Astrocyte of the cerebellum (primary cell): ENCODE measurements around the gene ZBTB22.
"Not testable (repeated sequence)": the region's sequence is repeated elsewhere in the genome, so short reads cannot be mapped to it uniquely, and the experiment has no call there.

Experiments
- DNase-seq: peaks from one replicate; pipeline ENCODE4 v3.0.0-alpha.2; 2011; ENCODE audit warnings: low read depth
- H3K4me3 ChIP-seq: 2 replicates; pipeline ENCODE4 v1.5.1; 2011; ENCODE audit warnings: mild to moderate bottlenecking, low read depth, low read length, moderate library complexity
- in situ Hi-C: cut with HindIII; loops from 2 replicates; pipeline ENCODE4 v1.10.0; 2017; ENCODE audit warnings: low sequenced_read_pairs
- TF ChIP-seq, protein P1 (sequence below): IDR thresholded peaks from 2 replicates; pipeline ENCODE4 v1.5.1; 2012; ENCODE audit warnings: low read length, low read depth, moderate library complexity, mild to moderate bottlenecking; ENCODE audit errors: missing control alignments

The ZBTB22 gene

DNA sequence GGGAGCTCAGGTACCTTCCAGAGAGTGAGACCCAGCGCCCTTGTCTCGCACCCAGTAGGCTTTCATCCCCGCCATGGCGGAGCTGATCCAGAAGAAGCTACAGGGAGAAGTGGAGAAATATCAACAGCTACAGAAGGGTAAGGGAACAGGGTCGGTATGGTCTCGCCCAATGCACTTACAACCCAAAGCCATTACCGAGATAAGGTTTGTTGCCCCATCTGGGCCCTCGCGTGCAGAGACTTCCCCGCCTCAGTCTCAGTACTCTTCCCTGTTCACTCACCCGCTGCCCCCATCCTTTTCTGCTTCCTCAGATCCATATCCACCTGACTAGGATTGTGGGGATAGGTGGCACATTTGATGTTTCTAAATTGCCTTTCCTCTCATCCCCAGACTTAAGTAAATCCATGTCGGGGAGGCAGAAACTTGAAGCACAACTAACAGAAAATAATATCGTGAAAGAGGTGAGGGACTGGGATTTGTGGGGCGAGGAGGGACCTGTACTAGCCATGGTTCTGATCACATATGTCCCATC is 27.7 kb downstream of the ZBTB22 start:
- TF ChIP-seq, protein P1, sequence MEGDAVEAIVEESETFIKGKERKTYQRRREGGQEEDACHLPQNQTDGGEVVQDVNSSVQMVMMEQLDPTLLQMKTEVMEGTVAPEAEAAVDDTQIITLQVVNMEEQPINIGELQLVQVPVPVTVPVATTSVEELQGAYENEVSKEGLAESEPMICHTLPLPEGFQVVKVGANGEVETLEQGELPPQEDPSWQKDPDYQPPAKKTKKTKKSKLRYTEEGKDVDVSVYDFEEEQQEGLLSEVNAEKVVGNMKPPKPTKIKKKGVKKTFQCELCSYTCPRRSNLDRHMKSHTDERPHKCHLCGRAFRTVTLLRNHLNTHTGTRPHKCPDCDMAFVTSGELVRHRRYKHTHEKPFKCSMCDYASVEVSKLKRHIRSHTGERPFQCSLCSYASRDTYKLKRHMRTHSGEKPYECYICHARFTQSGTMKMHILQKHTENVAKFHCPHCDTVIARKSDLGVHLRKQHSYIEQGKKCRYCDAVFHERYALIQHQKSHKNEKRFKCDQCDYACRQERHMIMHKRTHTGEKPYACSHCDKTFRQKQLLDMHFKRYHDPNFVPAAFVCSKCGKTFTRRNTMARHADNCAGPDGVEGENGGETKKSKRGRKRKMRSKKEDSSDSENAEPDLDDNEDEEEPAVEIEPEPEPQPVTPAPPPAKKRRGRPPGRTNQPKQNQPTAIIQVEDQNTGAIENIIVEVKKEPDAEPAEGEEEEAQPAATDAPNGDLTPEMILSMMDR: no peak
- H3K4me3 ChIP-seq: peak overlapping the region; percentile 72
- in situ Hi-C loops: no loop called here
- DNase-seq: no peak

DNA sequence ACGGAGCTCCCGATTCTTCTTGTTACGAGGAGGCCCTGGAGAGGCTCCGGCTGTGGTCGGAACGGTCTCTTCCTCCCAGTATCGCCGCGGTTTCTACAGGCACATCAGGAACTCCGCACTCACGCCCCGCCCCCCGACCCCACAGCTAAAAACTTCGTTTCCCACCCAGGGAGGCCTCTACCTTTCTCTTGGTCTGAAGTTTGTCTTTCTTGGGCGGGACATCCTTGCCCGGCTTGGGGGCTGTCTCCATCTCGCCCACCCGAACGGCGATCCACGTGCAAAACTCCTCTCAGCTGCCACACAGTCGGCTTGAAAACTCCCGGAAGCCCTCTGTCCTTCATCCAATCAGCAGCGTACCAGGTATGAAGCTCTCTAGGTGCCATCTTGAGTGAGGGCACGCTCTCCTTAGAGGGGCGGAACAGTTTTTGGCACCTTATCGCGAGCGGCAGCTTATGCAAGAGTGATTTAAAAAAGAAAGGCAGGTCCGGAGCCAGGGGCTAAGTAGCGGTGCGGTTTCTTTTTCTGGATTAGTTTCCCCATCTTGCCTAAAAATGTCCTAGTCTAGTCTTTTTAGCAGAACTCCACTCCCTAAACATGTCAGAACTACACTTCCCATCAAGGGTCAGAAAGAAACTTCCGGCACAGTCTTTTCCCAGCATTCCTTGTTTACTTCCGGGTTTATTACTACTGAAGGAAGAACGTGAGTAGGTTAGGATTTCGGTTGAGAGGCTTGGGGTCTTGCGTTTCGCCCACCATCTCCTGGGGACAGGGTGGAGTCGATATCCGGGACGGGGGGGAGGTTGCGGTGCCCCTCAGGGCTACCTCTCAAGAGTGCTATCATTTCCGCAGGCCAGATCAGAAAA is 28.4 kb downstream of the ZBTB22 start, which contains the start of the genes PFDN6 and WDR46:
PFDN6 (plus strand) TSS at position 681 of the 863 bp plus-strand sequence. CDS start 256 bp downstream, outside the sequence.
WDR46 (minus strand) TSS at position 319 of the 863 bp plus-strand sequence; CDS start at position 250, 69 bp downstream.
- in situ Hi-C loops: no loop called here
- TF ChIP-seq, protein P1: no peak
- peak within 1 kb of the TSS; percentile 72 for H3K4me3 ChIP-seq
- DNase-seq: peak; percentile 76

DNA sequence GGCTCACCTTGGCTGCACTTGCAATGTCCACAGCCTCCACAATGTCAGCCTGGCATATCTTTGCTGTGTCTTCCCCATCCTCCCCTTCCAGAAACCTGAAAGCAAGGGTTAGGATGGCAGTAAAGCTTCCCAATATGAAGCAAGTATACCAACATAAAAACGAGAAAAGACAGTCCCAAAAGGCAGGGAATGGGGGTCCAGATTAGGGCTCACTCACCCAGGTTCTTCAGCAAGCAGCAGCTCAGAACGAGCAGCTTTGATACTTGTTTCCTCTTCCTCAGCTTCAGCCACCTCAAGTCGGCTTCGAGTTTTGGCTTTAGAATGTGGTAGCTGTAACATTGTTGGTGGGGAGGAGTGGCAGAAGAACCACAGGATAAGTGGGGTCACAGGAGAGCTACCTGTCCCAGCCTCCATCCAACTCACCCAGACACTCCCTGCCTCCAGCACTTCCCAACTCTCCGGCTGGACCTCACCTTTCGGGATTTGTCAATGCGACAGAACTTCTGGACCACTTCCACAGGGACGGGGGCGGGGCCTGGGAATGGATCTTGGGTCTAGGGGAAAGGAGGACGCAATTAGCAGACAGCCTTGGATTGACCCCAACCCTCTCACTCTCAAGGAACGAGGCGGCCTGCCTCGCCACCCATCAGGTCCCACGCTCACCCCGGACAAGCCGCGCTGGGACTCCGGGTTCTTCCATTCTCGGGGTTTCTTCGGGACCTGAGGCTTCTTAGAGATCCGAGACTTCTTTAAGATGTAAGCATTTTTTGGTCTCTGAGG is 29.2 kb downstream of the ZBTB22 start:
- in situ Hi-C loops: no loop called here
- TF ChIP-seq, protein P1: no peak
- DNase-seq: no peak
- H3K4me3 ChIP-seq: peak overlapping the region; percentile 72

DNA sequence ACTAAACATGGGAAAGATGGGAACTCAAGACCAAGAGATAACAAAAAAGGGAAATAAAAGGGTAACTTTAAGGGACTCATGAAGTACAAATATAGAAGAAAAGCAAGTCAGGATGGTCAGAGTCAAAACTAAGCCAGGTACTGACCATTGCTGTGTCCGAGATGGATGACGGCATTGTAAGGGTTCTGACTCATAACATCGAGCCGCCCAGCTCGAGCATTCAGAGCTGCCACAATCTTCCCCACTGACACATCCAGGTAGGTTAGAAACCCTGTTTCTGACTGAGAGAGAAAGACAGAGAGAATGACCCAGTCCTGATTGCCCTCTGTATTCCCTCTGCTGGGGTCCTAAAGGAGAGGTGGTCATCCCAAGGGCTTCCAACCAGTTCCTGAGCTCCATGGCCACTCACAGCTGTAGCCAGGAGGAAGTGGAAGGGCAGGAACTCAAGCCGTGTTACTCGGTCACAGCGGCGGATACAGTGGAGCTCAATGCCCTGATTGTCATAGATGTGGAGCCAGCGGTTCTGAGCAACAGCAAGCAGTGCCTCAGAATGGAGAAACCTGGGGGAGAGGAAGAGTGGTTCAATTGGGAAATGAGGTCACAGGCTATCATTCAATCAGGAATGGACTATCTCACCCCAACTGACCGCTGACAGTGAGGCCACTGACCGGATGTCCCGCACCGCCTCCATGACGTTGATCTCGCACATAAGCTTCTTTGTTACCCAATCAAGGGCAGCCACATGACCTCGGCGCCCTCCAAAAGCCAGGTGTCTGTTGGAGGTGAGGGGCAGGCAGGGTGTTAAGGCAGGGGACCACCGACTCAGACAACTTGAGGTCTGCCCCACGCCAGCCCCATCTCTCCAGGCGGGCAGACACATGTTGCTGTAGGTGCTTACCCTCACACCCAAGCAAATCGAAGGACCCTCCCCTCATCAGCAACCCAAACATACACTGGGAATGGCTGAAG is 30.3 kb downstream of the ZBTB22 start:
- no peak for DNase-seq
- no peak overlapping the region for H3K4me3 ChIP-seq
- TF ChIP-seq, protein P1: no peak
- in situ Hi-C loops: no loop called here

DNA sequence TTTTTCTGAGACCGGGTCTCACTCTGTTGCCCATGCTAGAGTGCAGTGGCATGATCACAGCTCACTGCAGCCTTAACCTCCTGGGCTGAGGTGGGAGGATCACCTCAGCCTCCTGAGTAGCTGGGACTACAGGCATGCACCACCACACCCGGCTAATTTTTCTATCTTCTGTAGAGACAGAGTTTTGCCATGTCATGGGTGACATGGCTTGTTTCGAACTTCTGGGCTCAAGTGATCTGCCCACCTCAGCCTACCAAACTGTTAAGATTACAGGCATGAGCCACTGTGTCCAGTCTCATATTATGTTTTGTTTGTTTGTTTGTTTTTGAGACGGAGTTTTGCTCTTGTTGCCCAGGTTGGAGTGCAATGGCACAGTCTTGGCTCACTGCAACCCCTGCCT is 32.3 kb downstream of the ZBTB22 start:
- in situ Hi-C loops, H3K4me3 ChIP-seq, DNase-seq: not testable (repeated sequence)

DNA sequence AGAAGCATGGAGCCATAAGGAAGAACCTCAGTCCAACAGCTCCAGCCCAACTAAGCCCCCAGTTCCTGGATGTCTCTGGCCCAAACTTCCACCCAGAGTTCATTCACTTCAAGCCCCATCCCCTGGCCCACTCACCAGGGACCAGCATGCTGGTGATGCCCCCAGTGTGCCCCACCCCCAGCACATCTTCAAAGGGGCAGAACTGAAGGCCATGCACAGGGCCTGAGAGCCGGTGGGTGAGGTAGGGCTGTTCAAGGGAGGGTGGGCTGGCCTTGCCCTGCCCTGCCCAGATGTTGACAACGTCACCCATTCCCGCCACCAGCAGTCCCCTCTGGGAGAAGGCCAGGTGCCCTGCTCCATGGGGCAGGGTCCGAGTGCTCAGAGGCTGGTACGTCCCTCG is 37.0 kb downstream of the ZBTB22 start:
- H3K4me3 ChIP-seq: no peak overlapping the region
- DNase-seq: no peak
- in situ Hi-C loops: no loop called here
- TF ChIP-seq, protein P1: no peak
